GM12878 (cell line): ENCODE results near the gene BNIP3. TPM values are rescaled to one million over a fixed set of nuclear protein-coding genes. Genes with fewer than 3 reads are reported as not detected.

Source experiments
- ATAC-seq: fragments of 200-7000 bp; cut with Tn5 transposase; 3 replicates; pipeline ENCODE4 v1.9.1; 2020; ENCODE audit warnings: mild to moderate bottlenecking, moderate library complexity
- BruUV-seq: library from RNA; stranded (reverse); fragments of 400-500 nt; replicated peaks from 2 replicates; lab custom pipeline; 2021; lab: Mats Ljungman, UMichigan
- CTCF ChIA-PET: fragments of 300-600 bp; sonication (Branson Sonifier 250); formaldehyde crosslinking; extraction: SDS; loops from one replicate; lab custom pipeline; 2021; ENCODE audit warnings: inconsistent platforms; lab: Yijun Ruan, JAX
- POLR2A ChIA-PET: fragments of 350-600 bp; formaldehyde crosslinking; extraction: SDS; loops from one replicate; lab custom pipeline; 2021; ENCODE audit warnings: inconsistent platforms; lab: Charles Lee
- RAD21 ChIA-PET: fragments of 300-600 bp; sonication (Branson Sonifier 250); formaldehyde crosslinking; loops from one replicate; lab custom pipeline; 2023; ENCODE audit warnings: antibody characterized with exemption; ENCODE audit not compliant: unreplicated experiment; lab: Charles Lee
- SMC1A ChIA-PET: fragments of 300-600 bp; sonication (Branson Sonifier 250); formaldehyde crosslinking; loops from one replicate; lab custom pipeline; 2023; ENCODE audit not compliant: unreplicated experiment, uncharacterized antibody; lab: Charles Lee
- DNase-seq: peaks from one replicate; pipeline ENCODE4 v3.0.0-alpha.2; 2011; ENCODE audit warnings: low read depth, low spot score
- FAIRE-seq: peaks from 3 replicates; lab custom pipeline; 2011; peaks lifted over from hg19 to GRCh38; lab: Jason Lieb, UNC
- H2AFZ ChIP-seq: 2 replicates; pipeline ENCODE4 v1.6.0; 2011; ENCODE audit warnings: low read depth, low read length, control low read depth; ENCODE audit not compliant: control insufficient read depth
- H3K27ac ChIP-seq: 2 replicates; pipeline ENCODE4 v1.5.1; 2011; ENCODE audit warnings: control low read depth; ENCODE audit not compliant: control insufficient read depth, insufficient read depth
- H3K27me3 ChIP-seq, 2 experiments: replicated peaks in 1 of 2; 2 replicates each; pipeline versions ENCODE4 v1.6.0 to v1.6.1; 2011; ENCODE audit warnings: low read length in 1 of 2; ENCODE audit not compliant: control insufficient read depth in 2 of 2, insufficient read depth in 2 of 2
- H3K36me3 ChIP-seq, 2 experiments: 2 replicates each; pipeline ENCODE4 v1.5.1; 2011; ENCODE audit warnings: low read length in 1 of 2; ENCODE audit not compliant: control insufficient read depth in 2 of 2, insufficient read depth in 2 of 2
- H3K4me1 ChIP-seq: 2 replicates; pipeline ENCODE4 v1.6.1; 2011; ENCODE audit warnings: mild to moderate bottlenecking, low read length, moderate library complexity, mixed read lengths; ENCODE audit not compliant: control insufficient read depth, insufficient read depth
- H3K4me2 ChIP-seq: 2 replicates; pipeline ENCODE4 v1.6.0; 2011; ENCODE audit warnings: control low read depth; ENCODE audit not compliant: control insufficient read depth, insufficient read depth
- H3K4me3 ChIP-seq: fragments of 200-600 bp; sonication (generic); 2 replicates; pipeline ENCODE4 v1.5.1; 2016
- H3K79me2 ChIP-seq: 2 replicates; pipeline ENCODE4 v1.6.0; 2011; ENCODE audit warnings: low read length; ENCODE audit not compliant: control insufficient read depth, insufficient read depth
- H3K9ac ChIP-seq: 2 replicates; pipeline ENCODE4 v1.8.0; 2011; ENCODE audit warnings: low read length, control low read depth, mixed read lengths; ENCODE audit not compliant: control insufficient read depth, insufficient read depth
- H3K9me3 ChIP-seq: replicated peaks from 3 replicates; pipeline ENCODE4 v1.5.1; 2011; ENCODE audit warnings: mild to moderate bottlenecking, low read length; ENCODE audit not compliant: control insufficient read depth, insufficient read depth
- H4K20me1 ChIP-seq: 2 replicates; pipeline ENCODE4 v1.6.0; 2011; ENCODE audit not compliant: control insufficient read depth, insufficient read depth
- BCLAF1 ChIP-seq: fragments of 450-650 bp; IDR thresholded peaks from 2 replicates; pipeline ENCODE4 v1.6.1; 2017; ENCODE audit warnings: antibody characterized with exemption, mild to moderate bottlenecking, moderate library complexity
- CREB1 ChIP-seq: IDR thresholded peaks from 2 replicates; pipeline ENCODE4 v1.6.1; 2012; ENCODE audit warnings: low read depth, mild to moderate bottlenecking, inconsistent platforms
- EED ChIP-seq: sonication (generic); IDR thresholded peaks from 2 replicates; pipeline ENCODE4 v1.6.1; 2016; ENCODE audit warnings: antibody characterized with exemption, low read depth
- HDAC2 ChIP-seq: fragments of 200-600 bp; sonication (generic); IDR thresholded peaks from 2 replicates; pipeline ENCODE4 v1.6.1; 2017
- MTA2 ChIP-seq: fragments of 450-650 bp; IDR thresholded peaks from 2 replicates; pipeline ENCODE4 v1.6.1; 2016; ENCODE audit warnings: low read depth, mild to moderate bottlenecking, moderate library complexity
- PKNOX1 ChIP-seq: fragments of 450-650 bp; IDR thresholded peaks from 2 replicates; pipeline ENCODE4 v1.6.1; 2016; ENCODE audit warnings: mild to moderate bottlenecking
- POLR2A ChIP-seq: IDR thresholded peaks from 2 replicates; pipeline ENCODE4 v1.6.1; 2011; ENCODE audit warnings: low read depth, mild to moderate bottlenecking, low read length
- REST ChIP-seq: IDR thresholded peaks from 2 replicates; pipeline ENCODE4 v1.6.1; 2012; ENCODE audit warnings: mild to moderate bottlenecking, low read depth, low read length
- SREBF1 ChIP-seq: IDR thresholded peaks from 2 replicates; pipeline ENCODE4 v1.6.1; 2012; ENCODE audit warnings: mild to moderate bottlenecking, low read length
- WGBS: methylation state at CpG from one replicate; pipeline ENCODE4 v1.1.6; 2016; ENCODE audit warnings: low lambda C conversion rate; ENCODE audit not compliant: insufficient replicate concordance, insufficient coverage; ENCODE audit errors: missing lambda C conversion rate; 5-methylcytosine and 5-hydroxymethylcytosine counted together
- in situ Hi-C: fragments of 300-500 bp; cut with MboI; formaldehyde crosslinking; loops from 9 replicates; pipeline ENCODE4 v1.14.3; 2018; ENCODE audit warnings: mixed read lengths
- intact Hi-C: fragments of 100-400 bp; cut with micrococcal nuclease; formaldehyde crosslinking; loops from one replicate; pipeline ENCODE4 v1.14.2; 2022; ENCODE audit not compliant: unreplicated experiment
- polyA plus RNA-seq, 11 experiments: library from polyadenylated mRNA; depleted of rRNA in 4 of 11; unstranded in 6 of 11; stranded (reverse) in 5 of 11; fragments of >200 nt; fragmentation: Nextera tagmentation in 4 of 11; fragmentation: Illumina TruSeq in 1 of 11; extraction: Ambion mirVana in 4 of 11; extraction: Trizol in 1 of 11; gene quantifications; 1 replicate in 1 of 11; 2 replicates in 10 of 11; pipeline versions ENCODE4 v1.2.1 to v1.2.3, GENCODE V29; 2011 to 2016; ENCODE audit warnings: inconsistent platforms in 2 of 11, missing spikeins in 2 of 11, low read depth in 1 of 11
- total RNA-seq, 4 experiments: library from RNA; depleted of rRNA in 3 of 4; stranded (reverse); fragments of >200 nt in 3 of 4; fragmentation: Illumina TruSeq in 1 of 4; extraction: Trizol in 1 of 4; gene quantifications; 2 replicates each; pipeline versions ENCODE4 v1.2.1 to v1.2.3, GENCODE V29; 2013 to 2021

BNIP3 gene
- total and polyA plus RNA-seq, 10 of the 15 experiments (the other 5 are each of a cell fraction or from before 2014, with no cell fraction given), result 7.7 to 122 (median 29.9) TPM

- in situ Hi-C loops, result no loop called here
- SMC1A ChIA-PET, result no interaction called here
- no peak overlapping the region for H3K27ac ChIP-seq
- DNase-seq, result no peak
- no peaks in the 10 kb centered on the region for H3K27me3 ChIP-seq
- no peak overlapping the region for H2AFZ ChIP-seq
- peaks cover 8% of the 10 kb centered on the region in 2 experiments; a peak in 3 of 4 replicates for H3K36me3 ChIP-seq
- TF ChIP-seq POLR2A (peak; percentile 32; the same call in 1 of the 2 replicates), PKNOX1 (no peak)
- no peak; the same call in 2 of the 3 replicates for ATAC-seq
- no peaks in the 10 kb centered on the region for H3K79me2 ChIP-seq
- H3K4me1 ChIP-seq, result no peaks in the 10 kb centered on the region
- no peak for FAIRE-seq
- POLR2A ChIA-PET, result no interaction called here
- H4K20me1 ChIP-seq, result no peaks in the 10 kb centered on the region
- no peaks in the 10 kb centered on the region for H3K9me3 ChIP-seq
- intact Hi-C loops, result no loop called here
- no peak overlapping the region for H3K4me2 ChIP-seq
- 94% methylated on average over 17 of the region's 18 CpGs for WGBS
- no peak overlapping the region for H3K9ac ChIP-seq
- BruUV-seq, result no TSS peak
- no peak overlapping the region for H3K4me3 ChIP-seq
- RAD21 ChIA-PET, result no interaction called here
- CTCF ChIA-PET, result no interaction called here
Measured at GRCh38 chr10:131960631-131961046, 21.1 kb downstream of the BNIP3 start.

GRCh38 chr10:131959841-131960240 lies 21.9 kb downstream of the BNIP3 start:
- no TSS peak for BruUV-seq
- ChIA-PET POLR2A (no interaction called here), SMC1A (no interaction called here), CTCF (no interaction called here), RAD21 (no interaction called here)
- intact Hi-C loops, result no loop called here
- DNase-seq (no peak), FAIRE-seq (no peak), ATAC-seq (no peak)
- H3K27ac ChIP-seq, result no peak overlapping the region
- no peaks in the 10 kb centered on the region for H3K79me2 ChIP-seq
- no peak overlapping the region for H3K4me2 ChIP-seq
- over 99% methylated on average over 19 of the region's 19 CpGs for WGBS
- no peaks in the 10 kb centered on the region for H4K20me1 ChIP-seq
- H2AFZ ChIP-seq, result no peak overlapping the region
- no peak overlapping the region for H3K4me3 ChIP-seq
- in situ Hi-C loops, result no loop called here
- no peaks in the 10 kb centered on the region for H3K27me3 ChIP-seq
- H3K36me3 ChIP-seq, result peaks cover 7 to 9% of the 10 kb centered on the region in 2 experiments; a peak in 3 of 4 replicates
- no peak overlapping the region for H3K9ac ChIP-seq
- no peaks in the 10 kb centered on the region for H3K9me3 ChIP-seq
- H3K4me1 ChIP-seq, result no peaks in the 10 kb centered on the region
- TF ChIP-seq EED (no peak), SREBF1 (no peak), MTA2 (no peak), BCLAF1 (no peak), CREB1 (no peak), HDAC2 (no peak), REST (no peak)
